K562 (cell line): ENCODE measurements around the gene DNAH3. TPM values are rescaled to one million over a fixed set of nuclear protein-coding genes. Genes with fewer than 3 reads are reported as not detected.

ENCODE experiments used
- ATAC-seq: fragments of 200-7000 bp; cut with Tn5 transposase; 3 replicates; pipeline ENCODE4 v1.9.1; 2020; ENCODE audit warnings: moderate library complexity
- BruUV-seq: library from RNA; stranded (reverse); fragments of 400-500 nt; replicated peaks from 2 replicates; lab custom pipeline; 2021; lab: Mats Ljungman, UMichigan
- CTCF ChIA-PET: fragments of 300-600 bp; formaldehyde crosslinking; extraction: SDS; loops from one replicate; lab custom pipeline; 2021; ENCODE audit warnings: low intra/inter-chr PET ratio; lab: Yijun Ruan, JAX
- POLR2A ChIA-PET: fragments of 300-600, 350-650 bp; sonication (Branson Sonifier 250); formaldehyde crosslinking; extraction: SDS; loops from one replicate; lab custom pipeline; 2021; ENCODE audit warnings: antibody characterized with exemption, inconsistent platforms; lab: Yijun Ruan, JAX
- DNase-seq, 4 experiments: peaks; one replicate each; pipeline versions ENCODE4 v3.0.0 to v3.0.0-alpha.2; 2011 to 2018; ENCODE audit warnings: low spot score in 3 of 4, mixed read lengths in 3 of 4; ENCODE audit errors: extremely low read depth in 1 of 4
- FAIRE-seq: peaks from 2 replicates; lab custom pipeline; 2011; peaks lifted over from hg19 to GRCh38; lab: Jason Lieb, UNC
- H2AFZ ChIP-seq: 2 replicates; pipeline ENCODE4 v1.6.0; 2011; ENCODE audit warnings: low read depth, low read length, control low read depth, inconsistent platforms
- H3K27ac ChIP-seq: fragments of 200-600 bp; 3 replicates; pipeline ENCODE4 v1.8.0; 2011; ENCODE audit warnings: low read depth, mild to moderate bottlenecking, control low read depth, inconsistent platforms, low read length, moderate library complexity, mixed read lengths; ENCODE audit errors: extremely low read depth
- H3K27me3 ChIP-seq, 2 experiments: fragments of 300-600 bp in 1 of 2; 2 replicates in 1 of 2; 3 replicates in 1 of 2; pipeline versions ENCODE4 v1.6.0 to v1.8.0; 2011; ENCODE audit warnings: inconsistent platforms in 2 of 2, low read length in 2 of 2, mild to moderate bottlenecking in 1 of 2, mixed read lengths in 1 of 2, moderate library complexity in 1 of 2; ENCODE audit not compliant: control insufficient read depth in 2 of 2, insufficient read depth in 2 of 2
- H3K36me3 ChIP-seq: fragments of 300-600 bp; 3 replicates; pipeline ENCODE4 v1.8.0; 2011; ENCODE audit warnings: mild to moderate bottlenecking, low read length, inconsistent platforms; ENCODE audit not compliant: control insufficient read depth, insufficient read depth
- H3K4me1 ChIP-seq, 2 experiments: fragments of 200-600 bp in 1 of 2; replicated peaks in 1 of 2; 2 replicates in 1 of 2; 3 replicates in 1 of 2; pipeline versions ENCODE4 v1.5.1 to v1.8.0; 2011; ENCODE audit warnings: inconsistent platforms in 2 of 2, low read length in 2 of 2, mild to moderate bottlenecking in 1 of 2, mixed read lengths in 1 of 2, moderate library complexity in 1 of 2; ENCODE audit not compliant: control insufficient read depth in 2 of 2, insufficient read depth in 2 of 2
- H3K4me2 ChIP-seq: 2 replicates; pipeline ENCODE4 v1.6.1; 2011; ENCODE audit warnings: low read length, control low read depth, inconsistent platforms, mixed read lengths; ENCODE audit not compliant: insufficient read depth
- H3K4me3 ChIP-seq: fragments of 200-600 bp; sonication (generic), shearing (Covaris generic); 2 replicates; pipeline ENCODE4 v1.5.1; 2016; ENCODE audit warnings: control low read depth, inconsistent platforms
- H3K79me2 ChIP-seq: fragments of 200-600 bp; 3 replicates; pipeline ENCODE4 v1.8.0; 2011; ENCODE audit warnings: low read length, inconsistent platforms; ENCODE audit not compliant: control insufficient read depth, insufficient read depth
- H3K9ac ChIP-seq, 2 experiments: 2 replicates each; pipeline versions ENCODE4 v1.6.0 to v1.6.1; 2011; ENCODE audit warnings: low read depth in 2 of 2, low read length in 2 of 2, control low read depth in 1 of 2, inconsistent platforms in 1 of 2, mild to moderate bottlenecking in 1 of 2, mixed read lengths in 1 of 2; ENCODE audit not compliant: insufficient read depth in 1 of 2
- H3K9me1 ChIP-seq: one replicate; pipeline ENCODE4 v1.6.0; 2011; ENCODE audit warnings: inconsistent platforms, mild to moderate bottlenecking, low read length, moderate library complexity; ENCODE audit not compliant: control insufficient read depth, insufficient read depth
- H3K9me3 ChIP-seq: replicated peaks from 2 replicates; pipeline ENCODE4 v1.5.1; 2011; ENCODE audit warnings: low read depth, low read length, inconsistent platforms; ENCODE audit not compliant: control insufficient read depth, insufficient read depth
- H4K20me1 ChIP-seq: replicated peaks from 2 replicates; pipeline ENCODE4 v1.6.1; 2011; ENCODE audit warnings: low read length, inconsistent platforms, mixed read lengths; ENCODE audit not compliant: control insufficient read depth, insufficient read depth
- CCAR2 ChIP-seq: fragments of 200-400 bp; formaldehyde crosslinking; IDR thresholded peaks from 2 replicates; pipeline ENCODE4 v1.6.1; 2017; ENCODE audit warnings: mild to moderate bottlenecking, low read depth, low read length
- CTCF ChIP-seq, 3 experiments: IDR thresholded peaks in 2 of 3; conservative IDR thresholded peaks in 1 of 3; 2 replicates each; pipeline ENCODE4 v1.5.1; 2011 to 2012; ENCODE audit warnings: low read length in 3 of 3, mild to moderate bottlenecking in 3 of 3, control low read depth in 2 of 3, improper control_type of control experiment in 1 of 3, inconsistent platforms in 1 of 3, low read depth in 1 of 3, mixed read lengths in 1 of 3, moderate library complexity in 1 of 3; ENCODE audit not compliant: insufficient read depth in 2 of 3
- FUS ChIP-seq: fragments of 200-400 bp; formaldehyde crosslinking; optimal IDR thresholded peaks from 2 replicates; pipeline ENCODE3; 2017; ENCODE audit warnings: low read depth, low read length
- GMEB1 ChIP-seq: fragments of 250-450 bp; sonication (Bioruptor Pico); IDR thresholded peaks from 2 replicates; pipeline ENCODE4 v1.4.0; 2020; ENCODE audit warnings: mild to moderate bottlenecking
- KLF6 ChIP-seq: fragments of 250-450 bp; sonication (Bioruptor Pico); IDR thresholded peaks from 2 replicates; pipeline ENCODE4 v1.4.0; 2020; ENCODE audit warnings: mild to moderate bottlenecking, moderate library complexity, borderline replicate concordance
- NCOA6 ChIP-seq: fragments of 450-650 bp; IDR thresholded peaks from 2 replicates; pipeline ENCODE4 v1.6.1; 2017; ENCODE audit warnings: mild to moderate bottlenecking
- RAD21 ChIP-seq, 2 experiments: fragments of 250-450 bp in 1 of 2; fragments of 450-650 bp in 1 of 2; sonication (Bioruptor Pico) in 1 of 2; formaldehyde crosslinking in 1 of 2; IDR thresholded peaks in 1 of 2; conservative IDR thresholded peaks in 1 of 2; 2 replicates each; pipeline versions ENCODE4 v1.4.0 to v1.8.0; 2020 to 2022; ENCODE audit warnings: mild to moderate bottlenecking in 2 of 2, moderate library complexity in 1 of 2
- SMAD1 ChIP-seq: fragments of 150-350 bp; IDR thresholded peaks from 2 replicates; pipeline ENCODE4 v1.6.1; 2014; ENCODE audit warnings: low read length, low read depth; ENCODE audit not compliant: partially characterized antibody
- TEAD4 ChIP-seq, 2 experiments: sonication (generic) in 1 of 2; formaldehyde crosslinking in 1 of 2; IDR thresholded peaks; 2 replicates each; pipeline versions ENCODE4 v1.6.1 to v1.8.0; 2012 to 2022; ENCODE audit warnings: borderline replicate concordance in 1 of 2, inconsistent platforms in 1 of 2, low read length in 1 of 2, mild to moderate bottlenecking in 1 of 2, missing genetic modification reagents in 1 of 2
- ZBTB8A ChIP-seq: fragments of 450-650 bp; IDR thresholded peaks from 2 replicates; pipeline ENCODE4 v1.6.1; 2018; ENCODE audit warnings: mild to moderate bottlenecking, moderate library complexity; ENCODE audit not compliant: partially characterized antibody
- WGBS: fragments of 100-300 bp; shearing (Covaris generic); methylation state at CpG from one replicate; pipeline ENCODE4 v1.1.6; 2016; ENCODE audit warnings: low coverage, mixed read lengths; ENCODE audit not compliant: insufficient coverage; ENCODE audit errors: missing lambda C conversion rate; 5-methylcytosine and 5-hydroxymethylcytosine counted together
- in situ Hi-C: fragments of 300-500 bp; cut with MboI; formaldehyde crosslinking; loops from 4 replicates; pipeline ENCODE4 v1.15.0; 2018; ENCODE audit warnings: inconsistent platforms, mixed read lengths
- intact Hi-C: fragments of 100-400 bp; cut with micrococcal nuclease; formaldehyde crosslinking; loops from 2 replicates; pipeline ENCODE4 v1.14.2; 2022
- polyA plus RNA-seq, 8 experiments: library from polyadenylated mRNA; depleted of rRNA in 4 of 8; stranded (reverse) in 5 of 8; unstranded in 3 of 8; fragments of >200 nt; fragmentation: Nextera tagmentation in 2 of 8; fragmentation: Illumina TruSeq in 1 of 8; extraction: Ambion mirVana in 2 of 8; extraction: Trizol in 1 of 8; gene quantifications; 2 replicates each; pipeline versions ENCODE4 v1.2.1 to v1.2.3, GENCODE V29; 2011 to 2014; ENCODE audit warnings: inconsistent platforms in 1 of 8, missing spikeins in 1 of 8
- total RNA-seq, 7 experiments: library from RNA; depleted of rRNA in 6 of 7; stranded (reverse); fragments of >200 nt in 6 of 7; fragmentation: Illumina TruSeq in 2 of 7; extraction: Trizol in 2 of 7; gene quantifications; 2 replicates each; pipeline versions ENCODE4 v1.2.1 to v1.2.3, GENCODE V29; 2011 to 2021; ENCODE audit warnings: low replicate concordance in 1 of 7

DNAH3 gene
- total and polyA plus RNA-seq, 9 of the 15 experiments (the other 6 are each of a cell fraction or from before 2014, with no cell fraction given): 0.32 to 0.84 (median 0.44) TPM

GRCh38 chr16:20956319-20956718 is 194.3 kb downstream of the DNAH3 start (continued):
- TF ChIP-seq CTCF (IDR thresholded peaks at IDR 0.05 in 2 of 3, conservative IDR thresholded peaks at IDR 0.05 in 1 of 3; ENCODE audit: insufficient read depth in 2 of 3, low read depth in 1 of 3, low read length in 3 of 3) (peak in 2 of 3 experiments; percentile 21 to 58; a peak in 2 of 6 replicates), RAD21 (CRISPR knock-in tag; conservative IDR thresholded peaks at IDR 0.05 in 1 of 2, IDR thresholded peaks at IDR 0.05 in 1 of 2) (peak; percentile 36 to 70; a peak in 3 of 4 replicates)

- Histone ChIP-seq H3K9me1 (no peaks in the 10 kb centered on the region), H3K4me2 (no peak overlapping the region), H3K9me3 (no peaks in the 10 kb centered on the region), H4K20me1 (no peaks in the 10 kb centered on the region), H3K4me3 (no peak overlapping the region), H3K9ac (no peak overlapping the region), H3K36me3 (no peaks in the 10 kb centered on the region), H3K27me3 (peaks cover 0 to 8% of the 10 kb centered on the region in 2 experiments; a peak in 1 of 5 replicates), H3K79me2 (no peaks in the 10 kb centered on the region), H2AFZ (no peak overlapping the region), H3K4me1 (peaks cover 7 to 8% of the 10 kb centered on the region in 2 experiments; a peak in 1 of 5 replicates), H3K27ac (no peak overlapping the region)
- no peak for TF ChIP-seq GMEB1 (CRISPR knock-in tag)
- TF ChIP-seq KLF6: no peak
- no peak for TF ChIP-seq CCAR2
- no peak for TF ChIP-seq FUS
- no peak for TF ChIP-seq TEAD4 (IDR thresholded peaks at IDR 0.05; ENCODE audit: low read length)
- TF ChIP-seq TEAD4 (CRISPR knock-in tag; IDR thresholded peaks at IDR 0.05; ENCODE audit: borderline replicate concordance): no peak
- TF ChIP-seq SMAD1: no peak
- no peak for TF ChIP-seq ZBTB8A
- TF ChIP-seq NCOA6: no peak
- ChIA-PET CTCF (no interaction called here), POLR2A (interaction anchor here (0.8 kb wide), 1 partner anchor 41 kb away, joined by 3 read pairs; no protein-coding TSS in a partner anchor)
- intact Hi-C loops (no loop called here), in situ Hi-C loops (loop anchor here (5.0 kb wide), 1 partner anchor 97 kb away; no protein-coding TSS in a partner anchor)
- 54% methylated on average over 11 of the region's 11 CpGs for WGBS
- BruUV-seq: no TSS peak
- DNase-seq: no peak
- no peak for FAIRE-seq
- no peak for ATAC-seq
These were observed 196.1 kb downstream of the DNAH3 start for GRCh38 chr16:20954574-20954973.
